Measurements from ENCODE around the gene ERCC6.

DNA sequence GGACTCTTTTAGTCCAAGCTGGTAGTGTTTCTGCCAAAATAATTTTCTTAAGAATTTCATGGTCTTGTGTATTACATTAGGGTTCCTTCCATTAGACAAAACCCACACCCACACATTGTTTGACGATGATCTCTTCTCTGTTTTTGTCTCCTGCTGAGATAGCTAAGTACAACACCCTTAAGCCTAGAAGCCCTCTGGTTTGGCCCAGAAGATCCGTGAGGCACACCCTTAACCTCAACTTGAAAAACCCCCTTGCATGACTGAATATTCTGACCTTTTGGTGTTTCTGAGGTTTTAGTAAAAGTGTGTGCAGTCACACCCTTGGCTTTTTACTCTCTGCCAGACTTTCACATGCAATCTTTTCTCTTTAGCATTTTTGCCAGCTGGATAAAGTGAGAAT, 29.3 kb upstream of the ERCC6 start:
- TF ChIP-seq, protein P1, sequence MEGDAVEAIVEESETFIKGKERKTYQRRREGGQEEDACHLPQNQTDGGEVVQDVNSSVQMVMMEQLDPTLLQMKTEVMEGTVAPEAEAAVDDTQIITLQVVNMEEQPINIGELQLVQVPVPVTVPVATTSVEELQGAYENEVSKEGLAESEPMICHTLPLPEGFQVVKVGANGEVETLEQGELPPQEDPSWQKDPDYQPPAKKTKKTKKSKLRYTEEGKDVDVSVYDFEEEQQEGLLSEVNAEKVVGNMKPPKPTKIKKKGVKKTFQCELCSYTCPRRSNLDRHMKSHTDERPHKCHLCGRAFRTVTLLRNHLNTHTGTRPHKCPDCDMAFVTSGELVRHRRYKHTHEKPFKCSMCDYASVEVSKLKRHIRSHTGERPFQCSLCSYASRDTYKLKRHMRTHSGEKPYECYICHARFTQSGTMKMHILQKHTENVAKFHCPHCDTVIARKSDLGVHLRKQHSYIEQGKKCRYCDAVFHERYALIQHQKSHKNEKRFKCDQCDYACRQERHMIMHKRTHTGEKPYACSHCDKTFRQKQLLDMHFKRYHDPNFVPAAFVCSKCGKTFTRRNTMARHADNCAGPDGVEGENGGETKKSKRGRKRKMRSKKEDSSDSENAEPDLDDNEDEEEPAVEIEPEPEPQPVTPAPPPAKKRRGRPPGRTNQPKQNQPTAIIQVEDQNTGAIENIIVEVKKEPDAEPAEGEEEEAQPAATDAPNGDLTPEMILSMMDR (IDR thresholded peaks at IDR 0.05; ENCODE audit: insufficient read depth, low read length, poor library complexity, severe bottlenecking), result no peak
- no peak for TF ChIP-seq EZH2phosphoT487 (conservative IDR thresholded peaks at IDR 0.05; ENCODE audit: low read length)
